ENCODE results near the gene DDX5. TPM values are rescaled to one million over a fixed set of nuclear protein-coding genes. Genes with fewer than 3 reads are reported as not detected.

Gene DDX5
- total RNA-seq, 1 donor, result 302 TPM

DNA sequence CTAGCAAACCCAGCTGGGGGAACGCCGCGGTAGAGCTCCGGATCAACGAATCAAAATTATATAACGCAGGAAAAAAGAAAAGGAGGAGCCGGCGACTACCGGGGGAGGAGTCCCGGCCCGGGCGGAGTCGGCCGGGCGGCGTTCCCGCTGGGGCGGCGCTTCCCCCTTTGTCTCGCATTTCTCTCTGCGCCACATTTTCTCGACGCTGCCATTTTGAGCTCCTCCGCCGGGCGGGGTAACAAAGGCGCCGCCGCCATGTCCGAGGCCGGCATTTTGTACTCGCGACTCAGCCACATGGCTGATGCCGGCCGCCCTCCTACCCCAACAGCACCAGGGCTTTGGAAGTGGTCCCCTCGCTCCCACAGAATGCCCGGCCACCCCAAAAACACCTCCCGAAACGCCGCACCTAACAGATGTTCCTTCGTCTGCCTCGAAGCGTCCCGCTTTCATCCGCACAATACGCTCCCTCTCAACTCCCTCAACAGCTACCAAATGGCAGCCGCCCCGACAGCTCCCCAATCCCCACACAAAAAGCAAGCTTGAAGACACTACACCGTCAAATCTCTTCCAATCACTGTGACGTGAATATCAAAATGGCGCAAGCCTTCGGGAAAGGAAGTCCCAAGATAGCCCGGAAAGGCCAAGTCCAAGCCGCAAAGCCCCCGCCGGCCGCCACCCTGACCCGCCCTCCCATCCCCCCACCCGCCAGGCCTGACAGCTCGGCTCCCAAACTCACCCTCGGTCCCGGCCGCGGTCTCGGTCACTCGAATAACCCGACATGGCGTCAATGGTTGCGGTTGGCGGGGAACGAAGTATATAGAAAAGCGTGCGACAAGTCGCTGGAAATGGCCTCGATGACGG is 519 bp downstream of the DDX5 start:
- peak overlapping the region; percentile 98 for H3K4me3 ChIP-seq (ENCODE audit: low read depth, low read length)
- peak; percentile 90 for DNase-seq (ENCODE audit: low read depth)
- TF ChIP-seq, protein P1, sequence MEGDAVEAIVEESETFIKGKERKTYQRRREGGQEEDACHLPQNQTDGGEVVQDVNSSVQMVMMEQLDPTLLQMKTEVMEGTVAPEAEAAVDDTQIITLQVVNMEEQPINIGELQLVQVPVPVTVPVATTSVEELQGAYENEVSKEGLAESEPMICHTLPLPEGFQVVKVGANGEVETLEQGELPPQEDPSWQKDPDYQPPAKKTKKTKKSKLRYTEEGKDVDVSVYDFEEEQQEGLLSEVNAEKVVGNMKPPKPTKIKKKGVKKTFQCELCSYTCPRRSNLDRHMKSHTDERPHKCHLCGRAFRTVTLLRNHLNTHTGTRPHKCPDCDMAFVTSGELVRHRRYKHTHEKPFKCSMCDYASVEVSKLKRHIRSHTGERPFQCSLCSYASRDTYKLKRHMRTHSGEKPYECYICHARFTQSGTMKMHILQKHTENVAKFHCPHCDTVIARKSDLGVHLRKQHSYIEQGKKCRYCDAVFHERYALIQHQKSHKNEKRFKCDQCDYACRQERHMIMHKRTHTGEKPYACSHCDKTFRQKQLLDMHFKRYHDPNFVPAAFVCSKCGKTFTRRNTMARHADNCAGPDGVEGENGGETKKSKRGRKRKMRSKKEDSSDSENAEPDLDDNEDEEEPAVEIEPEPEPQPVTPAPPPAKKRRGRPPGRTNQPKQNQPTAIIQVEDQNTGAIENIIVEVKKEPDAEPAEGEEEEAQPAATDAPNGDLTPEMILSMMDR (IDR thresholded peaks at IDR 0.05; ENCODE audit: insufficient read depth, low read length), result no peak

DNA sequence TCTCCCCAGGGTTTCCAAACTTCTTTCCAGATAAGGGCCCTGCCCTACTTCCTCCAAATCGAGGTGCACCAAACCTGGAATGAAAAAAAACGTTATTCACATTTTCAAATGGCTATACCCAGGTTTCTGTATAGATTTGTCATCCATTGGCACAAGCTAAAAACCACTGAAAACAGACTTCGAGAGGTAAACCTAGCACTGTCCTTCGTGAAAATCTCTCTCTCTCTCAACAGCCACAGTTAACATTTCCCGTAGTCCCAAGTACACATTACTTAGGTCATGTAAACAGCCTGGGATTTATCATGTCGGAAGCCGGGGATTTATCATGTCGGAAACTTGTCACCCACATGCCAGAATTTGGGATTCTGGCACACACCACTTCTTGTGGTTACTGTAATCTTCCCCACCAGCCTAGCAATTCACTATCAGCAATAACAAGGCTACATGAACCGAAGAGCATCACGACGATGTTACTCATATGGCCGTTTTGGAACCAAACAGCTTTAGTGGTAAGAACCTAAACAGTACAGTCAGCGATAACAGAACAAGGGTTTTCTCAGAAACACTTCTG is 1.2 kb downstream of the DDX5 start:
- TF ChIP-seq, protein P1 (IDR thresholded peaks at IDR 0.05; ENCODE audit: insufficient read depth, low read length), result no peak
- peak overlapping the region; percentile 98 for H3K4me3 ChIP-seq (ENCODE audit: low read depth, low read length)
- DNase-seq (ENCODE audit: low read depth), result peak; percentile 94

DNA sequence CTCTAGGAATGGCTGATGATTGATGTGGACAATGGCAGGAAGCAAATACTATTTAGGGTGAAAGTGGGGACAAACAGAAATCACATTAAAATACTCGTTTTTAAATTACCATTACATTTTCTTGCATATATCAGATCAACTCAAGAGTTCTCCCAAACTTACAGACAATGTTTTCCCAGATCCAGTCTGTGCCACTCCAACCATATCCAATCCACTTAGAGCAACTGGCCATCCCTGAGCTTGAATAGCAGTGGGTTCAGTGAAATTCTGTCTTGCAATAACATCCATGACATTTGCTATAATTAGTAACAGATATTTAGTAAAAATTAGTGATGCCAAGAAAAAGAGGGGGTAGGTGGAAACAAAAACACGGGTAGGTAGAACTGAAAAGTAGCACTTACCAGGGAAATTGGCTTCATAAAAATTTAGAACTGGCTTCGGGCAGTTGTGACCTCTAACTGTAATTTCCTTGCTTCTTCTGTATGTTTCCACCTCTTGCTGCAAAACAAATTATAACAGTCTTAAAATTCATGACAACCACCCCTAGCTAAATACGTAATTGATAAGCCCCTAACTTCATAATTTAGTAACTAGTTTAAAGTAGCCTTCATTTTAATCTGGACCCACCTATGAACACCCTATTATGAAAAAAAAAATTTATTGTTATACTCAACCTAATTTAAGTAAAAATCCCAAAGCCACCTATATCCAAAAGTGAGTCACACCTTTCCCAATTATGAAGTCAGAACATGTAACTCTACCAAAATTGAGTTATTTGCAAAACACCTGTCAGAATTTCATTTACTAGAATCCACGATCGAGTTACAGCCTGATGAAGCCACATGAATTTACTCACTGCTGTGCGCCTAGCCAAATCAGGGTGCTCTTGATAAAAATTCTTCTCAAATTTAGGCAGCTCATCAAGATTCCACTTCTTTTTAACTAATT is 2.0 kb downstream of the DDX5 start:
- H3K4me3 ChIP-seq (ENCODE audit: low read depth, low read length), result peak overlapping the region; percentile 98
- no peak for DNase-seq (ENCODE audit: low read depth)
- TF ChIP-seq, protein P1 (IDR thresholded peaks at IDR 0.05; ENCODE audit: insufficient read depth, low read length), result no peak

DNA sequence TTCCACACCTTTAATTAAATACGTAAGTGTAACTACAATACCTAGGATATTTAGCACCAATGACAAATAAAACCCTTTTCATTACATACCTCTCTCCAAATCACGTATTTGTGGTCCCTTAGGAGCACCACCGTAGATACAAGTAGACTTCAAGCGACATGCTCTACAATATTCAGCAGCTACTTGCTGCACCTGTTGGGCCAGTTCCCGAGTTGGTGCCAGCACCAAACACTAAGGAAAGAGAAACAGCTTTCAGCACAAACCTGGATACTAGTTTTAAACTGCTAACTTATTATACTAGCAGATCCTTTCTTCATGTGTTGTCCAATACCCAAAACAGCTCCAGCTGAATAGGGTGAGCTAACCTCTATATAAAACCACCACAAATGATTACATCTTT is 2.7 kb downstream of the DDX5 start:
- DNase-seq (ENCODE audit: low read depth), result no peak
- H3K4me3 ChIP-seq (ENCODE audit: low read depth, low read length), result peak overlapping the region; percentile 98
- TF ChIP-seq, protein P1 (IDR thresholded peaks at IDR 0.05; ENCODE audit: insufficient read depth, low read length), result no peak

DNA sequence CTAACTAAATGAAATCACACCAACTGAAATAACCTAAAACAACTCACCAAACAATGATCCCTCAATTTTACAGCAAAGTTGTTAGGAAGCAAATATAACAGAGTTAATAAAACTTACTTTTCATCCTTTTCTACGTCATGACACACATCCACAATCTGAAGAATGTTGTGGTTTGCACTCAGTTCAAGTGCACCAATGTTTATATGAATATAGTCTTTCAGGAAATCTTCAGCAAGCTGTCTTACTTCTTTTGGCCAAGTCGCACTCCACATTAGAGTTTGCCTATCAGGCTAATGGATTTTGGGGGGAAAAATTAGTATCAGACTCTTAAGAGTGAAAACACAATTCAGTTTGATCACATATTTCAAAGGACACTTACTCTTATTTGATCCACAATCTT is 3.3 kb downstream of the DDX5 start:
- no peak for DNase-seq (ENCODE audit: low read depth)
- peak overlapping the region; percentile 98 for H3K4me3 ChIP-seq (ENCODE audit: low read depth, low read length)
- TF ChIP-seq, protein P1 (IDR thresholded peaks at IDR 0.05; ENCODE audit: insufficient read depth, low read length), result no peak

DNA sequence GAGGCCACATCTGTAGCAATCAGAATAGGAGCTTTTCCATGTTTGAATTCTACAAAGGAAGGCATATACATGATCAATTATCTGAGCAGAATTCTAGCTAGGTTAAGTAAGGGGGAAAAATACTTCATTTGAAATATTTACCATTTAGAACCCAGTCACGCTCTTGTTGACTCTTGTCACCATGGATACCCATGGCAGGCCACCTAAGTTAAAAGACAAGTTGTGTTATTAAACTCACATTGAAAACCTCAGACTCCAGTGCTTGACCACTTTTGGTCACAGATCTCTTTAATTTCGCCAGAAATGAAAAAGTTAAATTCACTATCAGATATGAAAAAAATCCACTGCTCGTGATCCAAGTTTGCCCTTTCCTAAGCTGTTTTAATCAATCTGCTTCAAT is 4.1 kb downstream of the DDX5 start:
- H3K4me3 ChIP-seq (ENCODE audit: low read depth, low read length), result no peak overlapping the region
- no peak for DNase-seq (ENCODE audit: low read depth)
- TF ChIP-seq, protein P1 (IDR thresholded peaks at IDR 0.05; ENCODE audit: insufficient read depth, low read length), result no peak
